GM21360 (cell line): ENCODE data around the gene PTPN13.
A peak's percentile ranks its signal among the peaks of the same experiment; 100 is the strongest.

Source experiments
- ATAC-seq: cut with Tn5 transposase; IDR thresholded peaks from one replicate; pipeline ENCODE4 v1.9.1; 2021; ENCODE audit warnings: mild to moderate bottlenecking, moderate library complexity; ENCODE audit not compliant: unreplicated experiment

Gene PTPN13, protein sequence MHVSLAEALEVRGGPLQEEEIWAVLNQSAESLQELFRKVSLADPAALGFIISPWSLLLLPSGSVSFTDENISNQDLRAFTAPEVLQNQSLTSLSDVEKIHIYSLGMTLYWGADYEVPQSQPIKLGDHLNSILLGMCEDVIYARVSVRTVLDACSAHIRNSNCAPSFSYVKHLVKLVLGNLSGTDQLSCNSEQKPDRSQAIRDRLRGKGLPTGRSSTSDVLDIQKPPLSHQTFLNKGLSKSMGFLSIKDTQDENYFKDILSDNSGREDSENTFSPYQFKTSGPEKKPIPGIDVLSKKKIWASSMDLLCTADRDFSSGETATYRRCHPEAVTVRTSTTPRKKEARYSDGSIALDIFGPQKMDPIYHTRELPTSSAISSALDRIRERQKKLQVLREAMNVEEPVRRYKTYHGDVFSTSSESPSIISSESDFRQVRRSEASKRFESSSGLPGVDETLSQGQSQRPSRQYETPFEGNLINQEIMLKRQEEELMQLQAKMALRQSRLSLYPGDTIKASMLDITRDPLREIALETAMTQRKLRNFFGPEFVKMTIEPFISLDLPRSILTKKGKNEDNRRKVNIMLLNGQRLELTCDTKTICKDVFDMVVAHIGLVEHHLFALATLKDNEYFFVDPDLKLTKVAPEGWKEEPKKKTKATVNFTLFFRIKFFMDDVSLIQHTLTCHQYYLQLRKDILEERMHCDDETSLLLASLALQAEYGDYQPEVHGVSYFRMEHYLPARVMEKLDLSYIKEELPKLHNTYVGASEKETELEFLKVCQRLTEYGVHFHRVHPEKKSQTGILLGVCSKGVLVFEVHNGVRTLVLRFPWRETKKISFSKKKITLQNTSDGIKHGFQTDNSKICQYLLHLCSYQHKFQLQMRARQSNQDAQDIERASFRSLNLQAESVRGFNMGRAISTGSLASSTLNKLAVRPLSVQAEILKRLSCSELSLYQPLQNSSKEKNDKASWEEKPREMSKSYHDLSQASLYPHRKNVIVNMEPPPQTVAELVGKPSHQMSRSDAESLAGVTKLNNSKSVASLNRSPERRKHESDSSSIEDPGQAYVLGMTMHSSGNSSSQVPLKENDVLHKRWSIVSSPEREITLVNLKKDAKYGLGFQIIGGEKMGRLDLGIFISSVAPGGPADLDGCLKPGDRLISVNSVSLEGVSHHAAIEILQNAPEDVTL (N-terminal part only)

GRCh38 chr4:86593688-86594558 is at the start of gene PTPN13:
PTPN13 (plus strand) TSS chr4:86594315; CDS start chr4:86635257, 40,942 bp downstream.
- peak; percentile 99 for ATAC-seq

- no peak for ATAC-seq
Measured at GRCh38 chr4:86547140-86547539, 47.0 kb upstream of the PTPN13 start.

DNA sequence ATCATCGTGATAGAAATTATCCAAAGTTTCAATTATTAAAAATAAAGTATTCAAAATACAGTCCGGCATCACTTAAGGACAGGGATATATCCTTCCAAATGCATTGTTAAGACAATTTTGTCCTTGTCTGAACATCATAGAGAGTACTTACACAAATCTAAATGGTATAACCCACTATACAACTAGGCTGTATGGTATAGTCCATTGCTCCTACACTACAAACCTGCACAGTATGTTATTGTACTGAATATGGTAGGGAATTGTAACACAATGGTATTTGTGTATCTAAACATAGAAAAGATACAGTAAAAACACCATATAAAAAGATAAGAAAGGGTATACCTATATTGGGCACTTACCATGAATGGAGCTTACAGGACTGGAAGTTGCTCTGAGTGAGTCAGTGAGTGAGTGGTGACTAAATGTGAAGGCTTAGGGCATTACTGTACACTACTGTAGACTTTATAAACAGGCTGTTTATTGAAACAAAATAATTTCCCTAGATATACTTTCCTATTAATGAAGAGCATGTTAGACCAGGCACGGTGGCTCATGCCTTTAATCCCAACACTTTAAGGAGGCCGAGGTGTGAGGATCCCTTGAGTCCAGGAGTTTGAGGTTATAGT is 44.8 kb upstream of the PTPN13 start:
- ATAC-seq = no peak

- ATAC-seq = no peak
Measured at GRCh38 chr4:86551387-86551786, 42.7 kb upstream of the PTPN13 start.

GRCh38 chr4:86554646-86555045 is 39.5 kb upstream of the PTPN13 start:
- no peak for ATAC-seq

DNA sequence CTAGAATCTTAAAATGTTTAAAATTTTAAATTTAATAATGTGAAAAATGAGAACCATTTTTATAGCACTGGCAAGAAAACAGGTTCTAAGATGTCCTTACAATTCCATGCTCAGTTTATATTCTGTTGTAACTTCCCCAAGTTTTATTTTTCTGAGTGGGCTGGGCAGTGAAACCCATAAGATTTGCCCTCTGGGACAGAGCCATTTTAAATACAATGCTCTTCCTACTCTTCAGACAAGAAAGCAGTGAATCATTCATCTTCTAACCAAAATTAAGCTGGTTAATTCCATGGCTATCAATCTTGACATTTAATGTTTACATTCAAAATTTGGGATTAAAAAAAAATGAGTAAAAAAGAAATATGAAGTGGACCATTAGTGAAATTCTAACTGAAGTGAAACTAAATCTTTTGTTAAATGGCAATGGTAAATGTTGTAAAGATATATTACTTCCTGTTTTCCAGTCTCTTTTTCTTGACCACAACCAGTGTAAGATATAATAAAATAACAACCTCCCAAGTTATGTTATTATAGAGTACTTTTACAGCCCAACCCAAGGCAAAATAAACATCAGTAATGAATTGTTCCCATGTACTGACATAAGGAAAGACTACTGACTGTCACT is 37.2 kb upstream of the PTPN13 start:
- peak; percentile 39 for ATAC-seq

DNA sequence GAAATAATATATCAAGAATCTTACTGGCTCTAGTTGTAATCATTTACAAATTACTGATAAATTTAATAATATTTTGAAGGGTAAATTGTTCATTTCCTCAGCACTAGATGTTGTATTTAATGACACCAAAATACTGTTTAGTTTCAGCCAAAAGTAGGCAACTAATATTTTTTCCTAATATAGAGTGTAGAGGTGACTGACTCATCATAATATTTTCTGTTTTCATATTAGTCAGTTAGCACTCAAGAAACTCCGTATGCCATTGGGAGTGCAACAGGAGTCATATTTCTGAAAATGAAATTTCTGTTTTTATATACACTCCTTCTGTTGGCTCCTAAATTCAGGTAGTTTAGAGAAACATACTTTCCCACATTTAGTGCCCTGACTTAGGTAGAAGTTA is 36.6 kb upstream of the PTPN13 start:
- ATAC-seq = peak; percentile 95

GRCh38 chr4:86558258-86558657 is 35.9 kb upstream of the PTPN13 start:
- ATAC-seq = no peak

- ATAC-seq = no peak
Measured at GRCh38 chr4:86558797-86559196, 35.3 kb upstream of the PTPN13 start.

DNA sequence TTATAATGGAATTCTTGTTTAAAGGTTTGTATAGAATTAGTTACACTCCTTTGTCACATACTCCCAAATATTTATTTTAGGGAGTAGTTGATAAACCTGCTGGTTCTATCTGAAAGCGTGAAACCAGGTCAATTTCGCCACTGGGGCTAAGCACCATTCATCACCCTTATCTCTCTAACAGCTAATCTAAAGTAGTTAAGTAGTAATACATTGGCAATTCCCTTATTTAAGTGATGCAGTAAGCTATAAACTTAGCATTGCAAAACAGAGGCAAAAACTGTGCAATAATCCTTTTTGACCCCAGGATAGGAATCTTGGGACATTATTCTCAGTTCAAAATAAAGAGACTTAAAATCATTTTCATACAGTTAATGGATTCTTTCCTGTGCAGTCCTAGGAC is 33.7 kb upstream of the PTPN13 start:
- ATAC-seq = no peak

- ATAC-seq = no peak
Measured at GRCh38 chr4:86561256-86561655, 32.9 kb upstream of the PTPN13 start.

DNA sequence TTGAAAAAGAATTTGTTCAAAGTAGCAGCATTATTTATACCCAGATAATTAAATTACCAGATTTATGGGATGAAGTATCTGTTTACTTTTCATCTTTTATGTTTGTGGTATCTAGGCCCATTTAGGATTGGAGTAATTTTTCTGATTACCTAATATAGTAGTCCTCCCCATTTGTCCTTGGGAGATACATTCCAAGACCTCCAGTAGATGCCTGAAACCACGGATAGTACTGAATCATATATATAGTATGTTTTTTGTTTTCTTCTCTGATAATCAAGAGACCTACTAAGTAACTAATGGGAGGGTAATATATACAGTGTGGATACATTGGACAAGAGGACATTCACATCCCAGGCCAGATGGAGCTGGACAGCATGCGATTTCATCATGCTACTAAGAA is 30.7 kb upstream of the PTPN13 start:
- ATAC-seq = no peak

DNA sequence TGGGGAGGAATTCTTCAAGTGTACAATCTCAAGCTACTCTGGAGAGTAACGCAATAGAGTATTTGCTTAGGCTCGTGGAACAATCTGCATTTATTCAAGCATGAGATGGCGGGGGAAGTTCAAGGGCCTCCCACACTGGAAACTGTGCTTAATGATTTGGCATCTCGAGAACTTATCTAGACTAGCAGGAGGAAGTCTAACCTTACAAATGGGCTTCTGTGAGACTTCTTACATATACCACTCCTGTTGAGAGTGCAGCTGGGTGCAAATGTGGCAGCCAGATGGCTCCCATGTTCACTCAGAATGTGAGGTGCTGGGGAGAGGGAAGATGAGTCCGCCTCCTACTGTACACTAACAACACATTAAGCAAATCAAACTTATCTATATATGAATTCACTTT is 29.3 kb upstream of the PTPN13 start:
- no peak for ATAC-seq

- ATAC-seq = no peak
Measured at GRCh38 chr4:86565651-86566050, 28.5 kb upstream of the PTPN13 start.

GRCh38 chr4:86569103-86569870 is 24.8 kb upstream of the PTPN13 start:
- peak; percentile 78 for ATAC-seq

GRCh38 chr4:86579941-86580340 is 14.2 kb upstream of the PTPN13 start:
- no peak for ATAC-seq

- no peak for ATAC-seq
Measured at GRCh38 chr4:86582410-86582809, 11.7 kb upstream of the PTPN13 start.

DNA sequence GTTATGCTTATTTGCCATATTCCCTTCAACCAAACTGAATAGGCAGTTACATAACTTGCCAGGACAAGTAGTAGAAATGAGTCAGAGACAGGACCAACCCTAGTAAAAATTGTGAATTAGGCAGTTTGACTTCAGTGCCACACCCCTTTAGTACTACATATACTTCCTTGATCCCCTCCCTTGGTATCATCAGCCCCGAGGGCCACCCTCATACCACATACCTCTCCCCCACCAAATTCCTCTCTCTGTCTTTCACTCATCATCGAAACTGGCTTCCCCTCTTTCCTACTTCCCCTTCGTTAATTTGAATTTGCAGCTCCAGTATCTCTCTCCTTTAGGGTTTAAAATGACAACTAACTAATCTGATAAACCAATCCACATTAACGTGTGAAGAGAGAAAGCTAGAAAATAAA is 7.9 kb upstream of the PTPN13 start:
- ATAC-seq = no peak
